ENCODE data around the gene CHN1. TPM values are rescaled to one million over a fixed set of nuclear protein-coding genes. Genes with fewer than 3 reads are reported as not detected.

CHN1 gene
- total RNA-seq, 1 donor from 2014 or later, result 30.6 TPM

DNA sequence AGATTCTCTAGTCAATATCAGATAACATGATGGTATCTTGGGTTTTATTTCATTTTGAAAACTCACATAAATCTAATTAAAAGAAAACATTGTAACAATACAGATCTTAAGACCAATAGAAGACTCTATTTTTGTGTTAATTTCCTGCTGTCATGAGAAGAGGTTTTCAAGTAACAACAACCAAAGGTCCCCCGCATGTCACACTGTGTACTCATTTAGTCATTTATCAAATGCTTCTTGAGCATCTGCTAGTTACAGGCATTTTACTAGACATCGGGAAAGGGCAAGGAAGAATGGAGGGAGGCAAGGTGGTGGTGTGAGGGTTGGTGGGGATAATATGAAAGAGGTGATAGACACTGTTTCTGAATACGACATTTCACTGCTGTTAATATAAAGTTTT, 163.2 kb downstream of the CHN1 start:
- Histone ChIP-seq H3K27me3 (no peaks in the 10 kb centered on the region), H3K9me3 (no peaks in the 10 kb centered on the region), H3K4me1 (no peaks in the 10 kb centered on the region), H3K36me3 (no peaks in the 10 kb centered on the region), H3K4me3 (no peak overlapping the region), H3K27ac (no peak overlapping the region)
- ATAC-seq (no peak), DNase-seq (no peak)
- TF ChIP-seq CTCF (IDR thresholded peaks at IDR 0.05), result no peak
- intact Hi-C loops (cut with DNase I), result no loop called here

GRCh38 chr2:174841350-174841749, 163.8 kb downstream of the CHN1 start:
- Histone ChIP-seq H3K27ac (no peak overlapping the region), H3K4me1 (no peaks in the 10 kb centered on the region), H3K27me3 (no peaks in the 10 kb centered on the region), H3K36me3 (no peaks in the 10 kb centered on the region), H3K9me3 (no peaks in the 10 kb centered on the region), H3K4me3 (no peak overlapping the region)
- TF ChIP-seq CTCF (IDR thresholded peaks at IDR 0.05), result no peak
- no peak for ATAC-seq
- DNase-seq, result no peak
- intact Hi-C loops (cut with DNase I), result no loop called here

DNA sequence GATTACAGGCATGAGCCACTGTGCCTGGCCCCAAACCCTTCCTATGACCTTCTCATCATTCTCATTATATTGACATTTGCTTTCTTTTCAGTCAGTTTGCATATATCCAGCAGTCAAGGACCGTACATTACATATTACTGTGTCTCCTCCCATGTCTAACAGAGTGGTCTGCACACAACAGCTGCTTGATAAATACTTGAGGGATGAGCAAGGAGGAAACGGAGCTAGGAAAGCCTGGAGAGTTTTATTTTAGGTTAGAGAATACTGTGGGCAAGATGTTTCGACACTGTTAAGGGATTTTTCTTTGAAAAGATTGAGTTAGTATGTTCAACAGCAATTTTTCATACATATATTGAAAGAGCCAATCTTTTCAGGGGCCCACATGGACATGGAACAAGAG, 164.7 kb downstream of the CHN1 start:
- no peak overlapping the region for H3K27ac ChIP-seq
- no peak for ATAC-seq
- H3K4me1 ChIP-seq, result no peaks in the 10 kb centered on the region
- H3K9me3 ChIP-seq, result no peaks in the 10 kb centered on the region
- H3K27me3 ChIP-seq, result no peaks in the 10 kb centered on the region
- no peak for TF ChIP-seq CTCF (IDR thresholded peaks at IDR 0.05)
- no peak for DNase-seq
- intact Hi-C loops (cut with DNase I), result no loop called here
- H3K4me3 ChIP-seq, result no peak overlapping the region
- no peaks in the 10 kb centered on the region for H3K36me3 ChIP-seq

- no peaks in the 10 kb centered on the region for H3K9me3 ChIP-seq
- H3K27ac ChIP-seq, result no peak overlapping the region
- H3K36me3 ChIP-seq, result no peaks in the 10 kb centered on the region
- ATAC-seq (no peak), DNase-seq (no peak)
- H3K4me1 ChIP-seq, result no peaks in the 10 kb centered on the region
- intact Hi-C loops (cut with DNase I), result no loop called here
- H3K4me3 ChIP-seq, result no peak overlapping the region
- no peaks in the 10 kb centered on the region for H3K27me3 ChIP-seq
- no peak for TF ChIP-seq CTCF (IDR thresholded peaks at IDR 0.05)
These were observed 165.5 kb downstream of the CHN1 start for GRCh38 chr2:174839662-174840061.

DNA sequence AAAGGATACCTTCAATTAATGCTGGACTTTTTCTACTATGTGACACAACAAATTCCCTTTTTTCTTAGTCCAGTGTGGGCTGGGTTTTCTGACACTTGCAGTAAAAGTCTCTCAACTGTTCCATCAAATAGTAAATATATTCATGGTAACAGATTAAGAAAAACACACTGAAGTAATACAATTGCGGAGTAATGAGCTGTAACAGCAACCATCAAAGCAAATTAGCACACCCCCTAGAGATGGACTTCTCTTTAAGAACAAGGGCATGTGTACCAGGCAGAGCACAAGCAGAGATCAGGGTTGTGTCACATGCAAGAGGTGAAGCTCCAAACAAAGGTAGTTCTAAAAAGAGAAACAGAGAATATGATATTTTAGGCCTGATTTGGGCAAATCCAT, 168.2 kb downstream of the CHN1 start:
- H3K27me3 ChIP-seq, result no peaks in the 10 kb centered on the region
- H3K9me3 ChIP-seq, result no peaks in the 10 kb centered on the region
- no peak for ATAC-seq
- no peak overlapping the region for H3K4me3 ChIP-seq
- no peak for DNase-seq
- no peak for TF ChIP-seq CTCF (IDR thresholded peaks at IDR 0.05)
- intact Hi-C loops (cut with DNase I), result no loop called here
- H3K4me1 ChIP-seq, result no peaks in the 10 kb centered on the region
- H3K27ac ChIP-seq, result no peak overlapping the region
- no peaks in the 10 kb centered on the region for H3K36me3 ChIP-seq

GRCh38 chr2:174836377-174836994, 168.7 kb downstream of the CHN1 start:
- intact Hi-C loops (cut with DNase I), result no loop called here
- no peaks in the 10 kb centered on the region for H3K9me3 ChIP-seq
- no peaks in the 10 kb centered on the region for H3K27me3 ChIP-seq
- ATAC-seq (no peak), DNase-seq (no peak)
- no peak overlapping the region for H3K4me3 ChIP-seq
- no peaks in the 10 kb centered on the region for H3K36me3 ChIP-seq
- TF ChIP-seq CTCF (IDR thresholded peaks at IDR 0.05), result no peak
- no peaks in the 10 kb centered on the region for H3K4me1 ChIP-seq
- H3K27ac ChIP-seq, result no peak overlapping the region
